ENCODE results near the gene TDRD10. TPM values are rescaled to one million over a fixed set of nuclear protein-coding genes. Genes with fewer than 3 reads are reported as not detected.
A peak's percentile ranks its signal among the peaks of the same experiment; 100 is the strongest.

The TDRD10 gene
- total RNA-seq, 1 donor, result not detected

DNA sequence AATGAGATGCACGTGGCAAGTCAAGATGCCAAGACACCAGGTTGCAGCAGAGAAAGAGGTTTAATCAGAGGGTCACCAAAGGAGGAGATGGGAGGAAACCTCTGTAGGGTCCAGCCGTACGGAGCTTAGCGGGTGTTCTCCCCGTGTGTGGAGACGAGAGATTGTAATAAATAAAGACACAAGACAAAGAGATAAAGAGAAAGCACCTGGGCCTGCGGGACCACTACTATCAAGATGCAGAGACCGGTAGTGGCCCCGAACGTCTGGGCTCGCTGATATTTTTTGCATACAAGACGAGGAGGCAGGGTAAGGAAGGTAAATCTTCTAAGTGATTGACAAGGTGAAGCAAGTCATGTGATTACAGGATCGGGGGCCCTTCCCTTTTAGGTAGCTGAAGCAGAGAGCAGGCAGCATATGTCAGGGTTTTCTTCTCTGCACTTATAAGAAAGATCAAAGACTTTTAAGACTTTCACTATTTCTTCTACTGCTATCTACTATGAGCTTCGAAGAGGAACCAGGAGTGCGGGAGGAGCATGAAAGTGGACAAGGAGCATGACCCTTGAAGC is 41.2 kb upstream of the TDRD10 start:
- no peak overlapping the region for H3K4me3 ChIP-seq (ENCODE audit: low read depth, low read length)
- TF ChIP-seq, protein P1, sequence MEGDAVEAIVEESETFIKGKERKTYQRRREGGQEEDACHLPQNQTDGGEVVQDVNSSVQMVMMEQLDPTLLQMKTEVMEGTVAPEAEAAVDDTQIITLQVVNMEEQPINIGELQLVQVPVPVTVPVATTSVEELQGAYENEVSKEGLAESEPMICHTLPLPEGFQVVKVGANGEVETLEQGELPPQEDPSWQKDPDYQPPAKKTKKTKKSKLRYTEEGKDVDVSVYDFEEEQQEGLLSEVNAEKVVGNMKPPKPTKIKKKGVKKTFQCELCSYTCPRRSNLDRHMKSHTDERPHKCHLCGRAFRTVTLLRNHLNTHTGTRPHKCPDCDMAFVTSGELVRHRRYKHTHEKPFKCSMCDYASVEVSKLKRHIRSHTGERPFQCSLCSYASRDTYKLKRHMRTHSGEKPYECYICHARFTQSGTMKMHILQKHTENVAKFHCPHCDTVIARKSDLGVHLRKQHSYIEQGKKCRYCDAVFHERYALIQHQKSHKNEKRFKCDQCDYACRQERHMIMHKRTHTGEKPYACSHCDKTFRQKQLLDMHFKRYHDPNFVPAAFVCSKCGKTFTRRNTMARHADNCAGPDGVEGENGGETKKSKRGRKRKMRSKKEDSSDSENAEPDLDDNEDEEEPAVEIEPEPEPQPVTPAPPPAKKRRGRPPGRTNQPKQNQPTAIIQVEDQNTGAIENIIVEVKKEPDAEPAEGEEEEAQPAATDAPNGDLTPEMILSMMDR (IDR thresholded peaks at IDR 0.05; ENCODE audit: insufficient read depth, low read length), result no peak
- DNase-seq (ENCODE audit: low read depth), result no peak

DNA sequence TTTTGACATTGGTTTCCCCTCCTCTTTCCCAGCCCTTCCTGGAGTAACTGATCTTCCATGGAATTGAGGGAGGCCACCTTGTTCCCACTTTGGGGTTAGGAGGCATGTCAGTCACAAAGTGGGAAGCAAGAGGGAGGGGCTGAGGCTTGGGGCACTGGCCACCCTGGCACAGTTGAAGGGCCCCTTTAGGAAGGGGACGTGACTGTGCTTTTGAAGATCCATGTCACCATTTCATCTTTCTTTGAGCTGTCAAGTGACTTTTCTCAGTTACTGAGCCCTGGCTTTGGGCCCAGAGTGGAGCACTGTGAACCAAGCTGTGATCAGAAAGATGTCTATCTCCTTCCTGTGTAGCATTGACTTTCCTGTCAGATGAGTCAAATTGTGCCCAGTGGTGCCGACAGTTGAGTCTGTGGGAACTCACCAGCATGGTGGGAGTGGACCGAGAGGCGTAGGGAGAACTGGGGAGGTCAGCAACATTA is 38.5 kb upstream of the TDRD10 start:
- DNase-seq (ENCODE audit: low read depth), result no peak
- H3K4me3 ChIP-seq (ENCODE audit: low read depth, low read length), result no peak overlapping the region
- TF ChIP-seq, protein P1 (IDR thresholded peaks at IDR 0.05; ENCODE audit: insufficient read depth, low read length), result no peak

DNA sequence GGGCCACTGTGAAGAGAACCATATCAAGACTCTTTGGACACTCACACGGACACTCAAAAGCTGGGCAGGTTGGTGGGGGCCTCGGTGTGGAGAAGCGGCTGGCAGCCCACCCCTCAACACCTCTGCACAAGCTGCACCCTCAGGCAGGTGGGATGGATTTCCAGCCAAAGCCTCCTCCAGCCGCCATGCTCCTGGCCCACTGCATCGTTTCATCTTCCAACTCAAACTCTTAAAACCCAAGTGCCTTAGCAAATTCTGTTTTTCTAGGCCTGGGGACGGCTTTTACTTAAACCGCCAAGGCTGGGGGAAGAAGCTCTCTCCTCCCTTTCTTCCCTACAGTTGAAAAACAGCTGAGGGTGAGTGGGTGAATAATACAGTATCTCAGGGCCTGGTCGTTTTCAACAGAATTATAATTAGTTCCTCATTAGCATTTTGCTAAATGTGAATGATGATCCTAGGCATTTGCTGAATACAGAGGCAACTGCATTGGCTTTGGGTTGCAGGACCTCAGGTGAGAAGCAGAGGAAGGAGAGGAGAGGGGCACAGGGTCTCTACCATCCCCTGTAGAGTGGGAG is 36.3 kb upstream of the TDRD10 start:
- DNase-seq (ENCODE audit: low read depth), result no peak
- H3K4me3 ChIP-seq (ENCODE audit: low read depth, low read length), result no peak overlapping the region
- TF ChIP-seq, protein P1 (IDR thresholded peaks at IDR 0.05; ENCODE audit: insufficient read depth, low read length), result no peak

DNA sequence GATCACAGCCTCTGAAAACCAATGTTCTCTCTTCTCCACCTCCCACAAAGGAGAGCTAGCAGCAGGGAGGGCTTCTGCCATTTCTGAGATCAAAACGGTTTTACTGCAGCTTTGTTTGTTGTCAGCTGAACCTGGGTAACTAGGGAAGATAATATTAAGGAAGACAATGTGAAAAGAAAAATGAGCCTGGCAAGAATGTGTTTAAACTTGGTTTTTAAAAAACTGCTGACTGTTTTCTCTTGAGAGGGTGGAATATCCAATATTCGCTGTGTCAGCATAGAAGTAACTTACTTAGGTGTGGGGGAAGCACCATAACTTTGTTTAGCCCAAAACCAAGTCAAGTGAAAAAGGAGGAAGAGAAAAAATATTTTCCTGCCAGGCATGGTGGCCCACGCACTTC is 35.8 kb upstream of the TDRD10 start:
- H3K4me3 ChIP-seq (ENCODE audit: low read depth, low read length), result no peak overlapping the region
- DNase-seq (ENCODE audit: low read depth), result no peak
- TF ChIP-seq, protein P1 (IDR thresholded peaks at IDR 0.05; ENCODE audit: insufficient read depth, low read length), result no peak

DNA sequence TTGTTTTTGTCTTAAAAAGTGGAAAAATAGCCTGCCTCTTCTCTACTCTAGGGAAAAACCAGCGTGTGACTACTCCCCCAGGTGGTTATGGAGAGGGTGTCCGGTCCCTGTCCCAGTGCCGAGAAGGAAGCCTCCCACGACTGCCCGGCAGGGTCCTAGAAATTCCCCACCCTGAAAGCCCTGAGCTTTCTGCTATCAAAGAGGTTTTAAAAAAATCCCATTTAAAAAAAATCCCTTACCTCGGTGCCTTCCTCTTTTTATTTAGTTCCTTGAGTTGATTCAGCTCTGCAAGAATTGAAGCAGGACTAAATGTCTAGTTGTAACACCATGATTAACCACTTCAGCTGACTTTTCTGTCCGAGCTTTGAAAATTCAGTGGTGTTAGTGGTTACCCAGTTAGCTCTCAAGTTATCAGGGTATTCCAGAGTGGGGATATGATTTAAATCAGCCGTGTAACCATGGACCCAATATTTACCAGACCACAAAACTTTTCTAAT is 35.0 kb upstream of the TDRD10 start:
- DNase-seq (ENCODE audit: low read depth), result no peak
- TF ChIP-seq, protein P1 (IDR thresholded peaks at IDR 0.05; ENCODE audit: insufficient read depth, low read length), result peak; percentile 15
- H3K4me3 ChIP-seq (ENCODE audit: low read depth, low read length), result no peak overlapping the region

DNA sequence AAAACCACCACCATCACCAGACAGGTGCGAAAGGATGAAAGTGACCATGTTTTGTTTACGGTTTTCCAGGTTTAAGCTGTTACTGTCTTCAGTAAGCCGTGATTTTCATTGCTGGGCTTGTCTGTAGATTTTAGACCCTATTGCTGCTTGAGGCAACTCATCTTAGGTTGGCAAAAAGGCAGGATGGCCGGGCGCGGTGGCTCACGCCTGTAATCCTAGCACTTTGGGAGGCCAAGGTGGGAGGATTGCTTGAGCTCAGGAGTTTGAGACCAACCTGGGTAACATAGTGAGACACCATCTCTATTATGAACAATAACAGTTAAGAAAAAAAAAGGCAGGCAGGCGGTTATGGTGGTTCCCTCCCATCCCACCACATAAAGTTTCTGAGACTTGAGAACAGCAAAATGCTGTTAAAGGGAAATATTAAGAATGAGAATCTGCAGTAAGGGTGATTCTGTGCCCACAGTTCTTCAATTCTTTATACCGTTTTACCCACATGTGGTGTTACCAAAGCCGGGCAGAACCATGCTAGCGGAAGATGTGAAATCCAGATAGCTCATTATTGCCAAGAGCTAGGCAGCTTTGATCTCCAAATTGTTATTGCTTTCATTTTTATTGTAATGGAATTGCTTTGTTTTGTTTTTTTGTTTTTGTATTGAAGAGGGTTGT is 34.5 kb upstream of the TDRD10 start:
- no peak overlapping the region for H3K4me3 ChIP-seq (ENCODE audit: low read depth, low read length)
- DNase-seq (ENCODE audit: low read depth), result no peak
- TF ChIP-seq, protein P1 (IDR thresholded peaks at IDR 0.05; ENCODE audit: insufficient read depth, low read length), result no peak
